H1 (cell line): ENCODE results near the gene MOCS1. TPM values are rescaled to one million over a fixed set of nuclear protein-coding genes. Genes with fewer than 3 reads are reported as not detected.

Experiments
- BCL11A ChIP-seq, 2 experiments: IDR thresholded peaks; one replicate each; pipeline ENCODE4 v1.6.1; 2011; ENCODE audit warnings: low read depth in 2 of 2, low read length in 2 of 2, mild to moderate bottlenecking in 2 of 2
- CHD2 ChIP-seq: IDR thresholded peaks from 2 replicates; pipeline ENCODE4 v1.6.1; 2012; ENCODE audit warnings: low read length, improper control_type of control experiment
- CHD7 ChIP-seq: fragments of 300-600 bp; sonication (generic); IDR thresholded peaks from 2 replicates; pipeline ENCODE4 v1.7.1; 2012; ENCODE audit warnings: low read length, moderate library complexity, mild to moderate bottlenecking, inconsistent platforms; ENCODE audit not compliant: insufficient replicate concordance
- EP300 ChIP-seq, 2 experiments: IDR thresholded peaks; 1 replicate in 1 of 2; 2 replicates in 1 of 2; pipeline ENCODE4 v1.6.1; 2011 to 2012; ENCODE audit warnings: low read depth in 2 of 2, low read length in 2 of 2, mild to moderate bottlenecking in 2 of 2, borderline replicate concordance in 1 of 2, inconsistent platforms in 1 of 2, moderate library complexity in 1 of 2
- GABPA ChIP-seq: IDR thresholded peaks from 2 replicates; pipeline ENCODE4 v1.6.1; 2011; ENCODE audit warnings: mild to moderate bottlenecking, low read length, moderate library complexity, borderline replicate concordance; ENCODE audit not compliant: insufficient read depth
- GTF2F1 ChIP-seq: IDR thresholded peaks from 2 replicates; pipeline ENCODE4 v1.6.1; 2012; ENCODE audit warnings: low read depth, low read length, improper control_type of control experiment, borderline replicate concordance
- JUN ChIP-seq: IDR thresholded peaks from 2 replicates; pipeline ENCODE4 v1.6.1; 2011; ENCODE audit warnings: low read depth, mild to moderate bottlenecking, improper control_type of control experiment, low read length
- KDM1A ChIP-seq: fragments of 200-600, 300-600 bp; sonication (generic); IDR thresholded peaks from 2 replicates; pipeline ENCODE4 v1.7.1; 2016; ENCODE audit warnings: mild to moderate bottlenecking, low read length, borderline replicate concordance
- PHF8 ChIP-seq: fragments of 200-600 bp; sonication (generic); conservative IDR thresholded peaks from 2 replicates; pipeline ENCODE4 v1.7.1; 2012; ENCODE audit warnings: low read depth, mild to moderate bottlenecking, inconsistent platforms, low read length, moderate library complexity
- SAP30 ChIP-seq: fragments of 300-600 bp; sonication (generic); IDR thresholded peaks from 2 replicates; pipeline ENCODE4 v1.7.1; 2012; ENCODE audit warnings: low read length, moderate library complexity, mild to moderate bottlenecking, inconsistent platforms; ENCODE audit not compliant: insufficient read depth, insufficient replicate concordance
- polyA plus RNA-seq, 7 experiments: library from polyadenylated mRNA; depleted of rRNA in 3 of 7; stranded (reverse) in 5 of 7; unstranded in 2 of 7; fragments of >200 nt in 5 of 7; fragments of 200-250 nt in 2 of 7; gene quantifications; 1 replicate in 5 of 7; 2 replicates in 1 of 7; 4 replicates in 1 of 7; pipeline versions ENCODE4 v1.2.1 to v1.2.3, GENCODE V29; 2011 to 2013; ENCODE audit warnings: missing spikeins in 2 of 7, mixed read lengths in 2 of 7
- total RNA-seq: library from RNA; stranded (reverse); fragmentation: NEBNext Ultra II Directional; extraction: Animal tissue kit (Norgen Biotek cat#: 25700); gene quantifications from 2 replicates; pipeline ENCODE4 v1.2.1, GENCODE V29; 2021
- TF ChIP-seq, protein P1 (sequence below): IDR thresholded peaks from 2 replicates; pipeline ENCODE4 v1.6.1; 2011; ENCODE audit warnings: low read depth, mild to moderate bottlenecking, low read length; ENCODE audit not compliant: insufficient read depth

MOCS1 gene
- total and polyA plus RNA-seq, 2 of the 8 experiments (the other 6 are each of a cell fraction or from before 2014, with no cell fraction given): 13.4 to 19.7 TPM

DNA sequence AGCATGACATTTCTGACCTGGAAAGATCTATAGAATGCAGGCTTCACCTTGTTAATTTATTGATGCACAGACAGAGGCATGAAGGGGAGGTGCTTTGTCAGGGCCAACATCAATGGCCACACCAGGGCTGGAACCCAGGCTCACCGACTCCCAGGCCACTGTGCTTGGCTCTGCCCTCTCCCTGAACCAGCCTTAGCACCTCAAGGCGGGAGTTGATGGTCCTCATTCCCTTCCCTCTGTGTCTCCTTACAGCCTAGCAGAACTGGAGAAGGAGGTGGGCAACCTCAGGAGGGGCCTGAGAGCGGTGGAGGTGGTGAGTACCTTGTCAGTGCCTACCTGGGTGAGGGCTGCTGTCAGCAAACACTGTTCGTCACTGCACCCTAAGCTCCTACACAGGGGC is 35.6 kb downstream of the MOCS1 start (continued):
- TF ChIP-seq CHD7 (no peak), BCL11A (IDR thresholded peaks at IDR 0.05; ENCODE audit: low read depth in 2 of 2, low read length in 2 of 2) (no peak), PHF8 (no peak), SAP30 (no peak), GTF2F1 (no peak), GABPA (no peak), JUN (no peak), KDM1A (no peak), CHD2 (no peak), EP300 (IDR thresholded peaks at IDR 0.05; ENCODE audit: borderline replicate concordance in 1 of 2, low read depth in 2 of 2, low read length in 2 of 2) (no peak)
- TF ChIP-seq, protein P1, sequence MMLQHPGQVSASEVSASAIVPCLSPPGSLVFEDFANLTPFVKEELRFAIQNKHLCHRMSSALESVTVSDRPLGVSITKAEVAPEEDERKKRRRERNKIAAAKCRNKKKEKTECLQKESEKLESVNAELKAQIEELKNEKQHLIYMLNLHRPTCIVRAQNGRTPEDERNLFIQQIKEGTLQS: no peak
